Liver (tissue), 9 donors: ENCODE data around the gene MYOG. TPM values are rescaled to one million over a fixed set of nuclear protein-coding genes. Genes with fewer than 3 reads are reported as not detected.

Experiments
- DNase-seq: peaks from one replicate; pipeline ENCODE4 v3.0.0-alpha.2; 2017; ENCODE audit warnings: low spot score
- H3K27ac ChIP-seq, 2 donors: one replicate each; pipeline ENCODE4 v1.7.0; 2013; ENCODE audit warnings: inconsistent platforms in 2 of 2, low read length in 2 of 2, control low read depth in 1 of 2, low read depth in 1 of 2, mild to moderate bottlenecking in 1 of 2
- H3K27me3 ChIP-seq, 4 donors: one replicate each; pipeline versions ENCODE4 v1.6.1 to v1.7.0; 2013; ENCODE audit warnings: low read length in 3 of 4, inconsistent platforms in 1 of 4, mild to moderate bottlenecking in 1 of 4, moderate library complexity in 1 of 4; ENCODE audit not compliant: control insufficient read depth in 4 of 4, insufficient read depth in 4 of 4
- H3K36me3 ChIP-seq, 4 donors: one replicate each; pipeline versions ENCODE4 v1.6.1 to v1.7.0; 2013; ENCODE audit warnings: low read length in 3 of 4, mild to moderate bottlenecking in 3 of 4, low read depth in 1 of 4, moderate library complexity in 1 of 4; ENCODE audit not compliant: control insufficient read depth in 4 of 4, insufficient read depth in 3 of 4
- H3K4me1 ChIP-seq, 4 donors: one replicate each; pipeline versions ENCODE4 v1.6.1 to v1.7.0; 2013; ENCODE audit warnings: low read length in 3 of 4, mild to moderate bottlenecking in 3 of 4, moderate library complexity in 1 of 4; ENCODE audit not compliant: control insufficient read depth in 4 of 4, insufficient read depth in 4 of 4
- H3K4me3 ChIP-seq, 3 donors: one replicate each; pipeline versions ENCODE4 v1.6.1 to v1.7.0; 2013; ENCODE audit warnings: low read length in 3 of 3, control low read depth in 1 of 3, low read depth in 1 of 3, mild to moderate bottlenecking in 1 of 3
- H3K9ac ChIP-seq, 2 donors: one replicate each; pipeline ENCODE4 v1.7.0; 2013; ENCODE audit warnings: low read length in 2 of 2, mild to moderate bottlenecking in 2 of 2, moderate library complexity in 2 of 2, control low read depth in 1 of 2, low read depth in 1 of 2
- H3K9me3 ChIP-seq, 4 donors: one replicate each; pipeline versions ENCODE4 v1.6.1 to v1.7.0; 2013; ENCODE audit warnings: low read length in 3 of 4; ENCODE audit not compliant: control insufficient read depth in 4 of 4
- EGR1 ChIP-seq, 2 donors: IDR thresholded peaks; 2 replicates each; pipeline ENCODE4 v1.6.1; 2016 to 2018; ENCODE audit warnings: antibody characterized with exemption in 2 of 2, low read depth in 2 of 2
- FOXA1 ChIP-seq: IDR thresholded peaks from 2 replicates; pipeline ENCODE4 v1.6.1; 2016; ENCODE audit warnings: antibody characterized with exemption
- FOXA2 ChIP-seq: IDR thresholded peaks from 2 replicates; pipeline ENCODE4 v1.6.1; 2016; ENCODE audit warnings: antibody characterized with exemption
- GABPA ChIP-seq, 2 donors: IDR thresholded peaks in 1 of 2; conservative IDR thresholded peaks in 1 of 2; 2 replicates each; pipeline ENCODE4 v1.6.1; 2016; ENCODE audit warnings: antibody characterized with exemption in 2 of 2, mild to moderate bottlenecking in 1 of 2, moderate library complexity in 1 of 2
- HNF4A ChIP-seq, 2 donors: conservative IDR thresholded peaks; 2 replicates each; pipeline ENCODE4 v1.6.1; 2016; ENCODE audit warnings: antibody characterized with exemption in 2 of 2, mild to moderate bottlenecking in 2 of 2
- HNF4G ChIP-seq: IDR thresholded peaks from 2 replicates; pipeline ENCODE4 v1.6.1; 2016; ENCODE audit warnings: antibody characterized with exemption
- JUND ChIP-seq, 2 donors: IDR thresholded peaks; 2 replicates each; pipeline ENCODE4 v1.6.1; 2016; ENCODE audit warnings: antibody characterized with exemption in 2 of 2
- NR2F2 ChIP-seq: IDR thresholded peaks from 2 replicates; pipeline ENCODE4 v1.6.1; 2016; ENCODE audit warnings: antibody characterized with exemption
- RAD21 ChIP-seq, 2 donors: IDR thresholded peaks; 2 replicates each; pipeline ENCODE4 v1.6.1; 2016; ENCODE audit warnings: antibody characterized with exemption in 2 of 2, mild to moderate bottlenecking in 2 of 2
- RXRA ChIP-seq, 2 donors: IDR thresholded peaks; 2 replicates each; pipeline ENCODE4 v1.6.1; 2017 to 2018; ENCODE audit warnings: antibody characterized with exemption in 2 of 2, mild to moderate bottlenecking in 1 of 2
- SP1 ChIP-seq: IDR thresholded peaks from 2 replicates; pipeline ENCODE4 v1.6.1; 2018; ENCODE audit warnings: antibody characterized with exemption, mild to moderate bottlenecking
- TAF1 ChIP-seq: conservative IDR thresholded peaks from 2 replicates; pipeline ENCODE4 v1.6.1; 2016; ENCODE audit warnings: antibody characterized with exemption, mild to moderate bottlenecking
- YY1 ChIP-seq: IDR thresholded peaks from 2 replicates; pipeline ENCODE4 v1.6.1; 2016; ENCODE audit warnings: antibody characterized with exemption, mild to moderate bottlenecking
- WGBS: extraction: QIAGEN DNeasy Blood & Tissue Kit; methylation state at CpG from one replicate; pipeline ENCODE4 v1.1.7; 2013; 5-methylcytosine and 5-hydroxymethylcytosine counted together
- polyA plus RNA-seq, 2 donors: library from polyadenylated mRNA; stranded (reverse) in 1 of 2; unstranded in 1 of 2; fragments of 200-250 nt in 1 of 2; fragments of >200 nt in 1 of 2; fragmentation: Nextera tagmentation in 1 of 2; extraction: Ambion mirVana in 1 of 2; gene quantifications; one replicate each; pipeline versions ENCODE4 v1.2.1 to v1.2.3, GENCODE V29; 2013 to 2015
- total RNA-seq, 2 donors: library from RNA; depleted of rRNA; stranded (reverse); fragments of >200 nt; gene quantifications; one replicate each; pipeline ENCODE4 v1.2.3, GENCODE V29; 2014
- TF ChIP-seq, protein P1 (sequence below): IDR thresholded peaks from 2 replicates; pipeline ENCODE4 v1.6.1; 2016; ENCODE audit warnings: antibody characterized with exemption
- TF ChIP-seq, protein P2 (sequence below): IDR thresholded peaks from 2 replicates; pipeline ENCODE4 v1.6.1; 2016; ENCODE audit warnings: antibody characterized with exemption
- TF ChIP-seq, protein P3 (sequence below): fragments of 150-350 bp; IDR thresholded peaks from 2 replicates; pipeline ENCODE4 v1.5.1; 2017; ENCODE audit warnings: improper control_type of control experiment, low read depth, low read length; ENCODE audit not compliant: missing input control
- TF ChIP-seq, protein P4 (sequence below): IDR thresholded peaks from 2 replicates; pipeline ENCODE4 v1.6.1; 2016; ENCODE audit warnings: antibody characterized with exemption, mild to moderate bottlenecking
- TF ChIP-seq, protein P5 (sequence below): IDR thresholded peaks from 2 replicates; pipeline ENCODE4 v1.6.1; 2016; ENCODE audit warnings: antibody characterized with exemption
- donor health status: healthy.
- donor health status: healthy.
- donor health status: healthy.
- donor health status: healthy.
- donor health status: healthy.

MYOG gene
- total and polyA plus RNA-seq, 4 donors = not detected

DNA sequence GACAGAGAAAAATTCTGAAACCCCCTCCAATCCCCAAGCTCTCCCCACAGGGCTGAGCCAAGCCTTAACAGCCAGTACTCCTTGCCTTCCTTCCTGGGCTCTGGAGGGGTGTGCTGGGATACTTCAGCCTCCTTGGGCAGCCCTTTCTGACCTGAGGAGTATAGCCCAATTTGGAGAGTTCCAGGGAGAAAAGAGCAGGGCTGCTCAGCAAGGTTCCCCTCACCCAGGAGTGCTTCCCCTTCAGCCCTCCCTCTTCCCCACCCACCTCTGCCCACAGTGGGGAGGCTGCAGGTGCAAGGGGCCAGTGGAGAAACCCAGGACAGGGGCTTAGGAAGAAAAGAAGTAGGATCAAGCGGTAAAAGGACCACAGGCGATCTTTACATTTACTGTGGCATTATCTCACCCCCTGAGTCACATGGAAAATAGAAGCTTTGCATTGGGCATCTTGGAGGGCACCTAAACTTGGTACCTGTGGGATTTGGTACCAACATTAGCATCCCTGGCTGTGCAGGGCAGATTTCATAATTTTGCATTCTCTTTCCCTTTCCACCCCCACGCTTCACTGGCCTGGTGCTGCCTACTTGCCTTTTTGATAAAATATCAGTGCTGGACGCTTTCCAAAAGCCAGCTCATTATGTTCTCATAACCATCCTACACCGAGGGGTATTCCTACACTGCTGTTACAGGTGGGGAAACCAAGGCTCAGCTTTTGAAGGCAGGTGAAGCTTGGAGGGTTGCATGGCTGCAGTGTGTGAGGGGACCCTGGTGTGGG is 38.9 kb upstream of the MYOG start:
- no peak overlapping the region for H3K9ac ChIP-seq
- TF ChIP-seq YY1 (no peak), RXRA (IDR thresholded peaks at IDR 0.05) (no peak), JUND (IDR thresholded peaks at IDR 0.05) (no peak), HNF4G (no peak), TAF1 (no peak), FOXA1 (no peak), FOXA2 (no peak), HNF4A (conservative IDR thresholded peaks at IDR 0.05) (no peak), RAD21 (IDR thresholded peaks at IDR 0.05) (no peak)
- TF ChIP-seq, protein P1, sequence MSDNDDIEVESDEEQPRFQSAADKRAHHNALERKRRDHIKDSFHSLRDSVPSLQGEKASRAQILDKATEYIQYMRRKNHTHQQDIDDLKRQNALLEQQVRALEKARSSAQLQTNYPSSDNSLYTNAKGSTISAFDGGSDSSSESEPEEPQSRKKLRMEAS = no peak
- TF ChIP-seq, protein P2, sequence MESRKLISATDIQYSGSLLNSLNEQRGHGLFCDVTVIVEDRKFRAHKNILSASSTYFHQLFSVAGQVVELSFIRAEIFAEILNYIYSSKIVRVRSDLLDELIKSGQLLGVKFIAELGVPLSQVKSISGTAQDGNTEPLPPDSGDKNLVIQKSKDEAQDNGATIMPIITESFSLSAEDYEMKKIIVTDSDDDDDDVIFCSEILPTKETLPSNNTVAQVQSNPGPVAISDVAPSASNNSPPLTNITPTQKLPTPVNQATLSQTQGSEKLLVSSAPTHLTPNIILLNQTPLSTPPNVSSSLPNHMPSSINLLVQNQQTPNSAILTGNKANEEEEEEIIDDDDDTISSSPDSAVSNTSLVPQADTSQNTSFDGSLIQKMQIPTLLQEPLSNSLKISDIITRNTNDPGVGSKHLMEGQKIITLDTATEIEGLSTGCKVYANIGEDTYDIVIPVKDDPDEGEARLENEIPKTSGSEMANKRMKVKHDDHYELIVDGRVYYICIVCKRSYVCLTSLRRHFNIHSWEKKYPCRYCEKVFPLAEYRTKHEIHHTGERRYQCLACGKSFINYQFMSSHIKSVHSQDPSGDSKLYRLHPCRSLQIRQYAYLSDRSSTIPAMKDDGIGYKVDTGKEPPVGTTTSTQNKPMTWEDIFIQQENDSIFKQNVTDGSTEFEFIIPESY = no peak
- TF ChIP-seq, protein P3, sequence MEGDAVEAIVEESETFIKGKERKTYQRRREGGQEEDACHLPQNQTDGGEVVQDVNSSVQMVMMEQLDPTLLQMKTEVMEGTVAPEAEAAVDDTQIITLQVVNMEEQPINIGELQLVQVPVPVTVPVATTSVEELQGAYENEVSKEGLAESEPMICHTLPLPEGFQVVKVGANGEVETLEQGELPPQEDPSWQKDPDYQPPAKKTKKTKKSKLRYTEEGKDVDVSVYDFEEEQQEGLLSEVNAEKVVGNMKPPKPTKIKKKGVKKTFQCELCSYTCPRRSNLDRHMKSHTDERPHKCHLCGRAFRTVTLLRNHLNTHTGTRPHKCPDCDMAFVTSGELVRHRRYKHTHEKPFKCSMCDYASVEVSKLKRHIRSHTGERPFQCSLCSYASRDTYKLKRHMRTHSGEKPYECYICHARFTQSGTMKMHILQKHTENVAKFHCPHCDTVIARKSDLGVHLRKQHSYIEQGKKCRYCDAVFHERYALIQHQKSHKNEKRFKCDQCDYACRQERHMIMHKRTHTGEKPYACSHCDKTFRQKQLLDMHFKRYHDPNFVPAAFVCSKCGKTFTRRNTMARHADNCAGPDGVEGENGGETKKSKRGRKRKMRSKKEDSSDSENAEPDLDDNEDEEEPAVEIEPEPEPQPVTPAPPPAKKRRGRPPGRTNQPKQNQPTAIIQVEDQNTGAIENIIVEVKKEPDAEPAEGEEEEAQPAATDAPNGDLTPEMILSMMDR = no peak
- WGBS = 71% methylated on average over 5 of the region's 5 CpGs
- no peak overlapping the region for H3K4me3 ChIP-seq
- peaks cover 0 to 3% (median 0%) of the 10 kb centered on the region in 4 donors for H3K27me3 ChIP-seq
- no peak overlapping the region for H3K27ac ChIP-seq
- no peak for DNase-seq
- peaks cover 5 to 31% (median 9%) of the 10 kb centered on the region in 4 donors for H3K4me1 ChIP-seq
- no peaks in the 10 kb centered on the region for H3K36me3 ChIP-seq
- H3K9me3 ChIP-seq = no peaks in the 10 kb centered on the region

DNA sequence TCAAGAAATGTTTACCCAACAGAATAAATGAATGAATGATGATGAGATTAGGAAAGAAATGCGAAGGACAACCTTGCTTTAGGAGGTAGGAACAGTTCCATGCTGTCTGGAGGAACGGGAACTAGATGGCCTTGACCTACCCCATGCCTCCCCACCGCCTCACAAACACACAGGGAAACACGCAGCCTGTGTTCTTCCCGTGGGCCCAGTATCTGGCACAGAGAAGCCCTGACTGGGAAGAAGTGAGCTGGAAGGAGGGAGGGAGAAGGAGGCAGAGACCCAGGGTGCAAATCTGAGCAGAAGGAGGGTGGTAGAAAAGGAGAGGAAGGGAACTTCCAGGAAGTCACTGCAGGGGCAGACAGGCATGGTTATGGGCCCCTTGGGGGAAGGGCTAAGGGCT is 38.2 kb upstream of the MYOG start:
- Histone ChIP-seq H3K9ac (no peak overlapping the region), H3K27me3 (peaks cover 0 to 3% (median 0%) of the 10 kb centered on the region in 4 donors), H3K36me3 (no peaks in the 10 kb centered on the region), H3K4me3 (no peak overlapping the region), H3K4me1 (peaks cover 5 to 31% (median 8%) of the 10 kb centered on the region in 4 donors), H3K27ac (no peak overlapping the region), H3K9me3 (no peaks in the 10 kb centered on the region)
- DNase-seq = no peak
- WGBS = 54% methylated on average over 5 of the region's 5 CpGs
- TF ChIP-seq, protein P4, sequence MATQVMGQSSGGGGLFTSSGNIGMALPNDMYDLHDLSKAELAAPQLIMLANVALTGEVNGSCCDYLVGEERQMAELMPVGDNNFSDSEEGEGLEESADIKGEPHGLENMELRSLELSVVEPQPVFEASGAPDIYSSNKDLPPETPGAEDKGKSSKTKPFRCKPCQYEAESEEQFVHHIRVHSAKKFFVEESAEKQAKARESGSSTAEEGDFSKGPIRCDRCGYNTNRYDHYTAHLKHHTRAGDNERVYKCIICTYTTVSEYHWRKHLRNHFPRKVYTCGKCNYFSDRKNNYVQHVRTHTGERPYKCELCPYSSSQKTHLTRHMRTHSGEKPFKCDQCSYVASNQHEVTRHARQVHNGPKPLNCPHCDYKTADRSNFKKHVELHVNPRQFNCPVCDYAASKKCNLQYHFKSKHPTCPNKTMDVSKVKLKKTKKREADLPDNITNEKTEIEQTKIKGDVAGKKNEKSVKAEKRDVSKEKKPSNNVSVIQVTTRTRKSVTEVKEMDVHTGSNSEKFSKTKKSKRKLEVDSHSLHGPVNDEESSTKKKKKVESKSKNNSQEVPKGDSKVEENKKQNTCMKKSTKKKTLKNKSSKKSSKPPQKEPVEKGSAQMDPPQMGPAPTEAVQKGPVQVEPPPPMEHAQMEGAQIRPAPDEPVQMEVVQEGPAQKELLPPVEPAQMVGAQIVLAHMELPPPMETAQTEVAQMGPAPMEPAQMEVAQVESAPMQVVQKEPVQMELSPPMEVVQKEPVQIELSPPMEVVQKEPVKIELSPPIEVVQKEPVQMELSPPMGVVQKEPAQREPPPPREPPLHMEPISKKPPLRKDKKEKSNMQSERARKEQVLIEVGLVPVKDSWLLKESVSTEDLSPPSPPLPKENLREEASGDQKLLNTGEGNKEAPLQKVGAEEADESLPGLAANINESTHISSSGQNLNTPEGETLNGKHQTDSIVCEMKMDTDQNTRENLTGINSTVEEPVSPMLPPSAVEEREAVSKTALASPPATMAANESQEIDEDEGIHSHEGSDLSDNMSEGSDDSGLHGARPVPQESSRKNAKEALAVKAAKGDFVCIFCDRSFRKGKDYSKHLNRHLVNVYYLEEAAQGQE = no peak
- TF ChIP-seq HNF4A (conservative IDR thresholded peaks at IDR 0.05) (no peak), SP1 (no peak), GABPA (IDR thresholded peaks at IDR 0.05 in 1 of 2, conservative IDR thresholded peaks at IDR 0.05 in 1 of 2) (no peak), YY1 (no peak), TAF1 (no peak), RAD21 (IDR thresholded peaks at IDR 0.05) (no peak), HNF4G (no peak), FOXA1 (no peak), RXRA (IDR thresholded peaks at IDR 0.05) (no peak), EGR1 (IDR thresholded peaks at IDR 0.05; ENCODE audit: low read depth in 2 of 2) (no peak), FOXA2 (no peak), JUND (IDR thresholded peaks at IDR 0.05) (no peak), NR2F2 (no peak)
- TF ChIP-seq, protein P5, sequence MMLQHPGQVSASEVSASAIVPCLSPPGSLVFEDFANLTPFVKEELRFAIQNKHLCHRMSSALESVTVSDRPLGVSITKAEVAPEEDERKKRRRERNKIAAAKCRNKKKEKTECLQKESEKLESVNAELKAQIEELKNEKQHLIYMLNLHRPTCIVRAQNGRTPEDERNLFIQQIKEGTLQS = no peak
- TF ChIP-seq, protein P1 = no peak
- TF ChIP-seq, protein P2 = no peak
